MCF 10A (cell line): ENCODE data around the gene TPM1. TPM values are rescaled to one million over a fixed set of nuclear protein-coding genes. Genes with fewer than 3 reads are reported as not detected.

Source experiments
- BruUV-seq: library from RNA; stranded (reverse); fragments of 400-500 nt; replicated peaks from 2 replicates; lab custom pipeline; 2021; lab: Mats Ljungman, UMichigan
- CTCF ChIA-PET: fragments of 300-600 bp; sonication (Branson Sonifier 250); formaldehyde crosslinking; extraction: SDS; loops from one replicate; lab custom pipeline; 2021; ENCODE audit warnings: antibody characterized with exemption, inconsistent platforms; lab: Yijun Ruan, JAX
- POLR2A ChIA-PET: fragments of 300-600, 350-650 bp; sonication (Branson Sonifier 250); formaldehyde crosslinking; extraction: SDS; loops from one replicate; lab custom pipeline; 2020; ENCODE audit warnings: antibody characterized with exemption, inconsistent platforms; lab: Yijun Ruan, JAX
- DNase-seq: peaks from one replicate; pipeline ENCODE4 v3.0.0-alpha.2; 2018; ENCODE audit not compliant: unreplicated experiment
- H3K27ac Mint-ChIP-seq: one replicate; pipeline ENCODE4 v1.8.0; 2022; ENCODE audit warnings: mild to moderate bottlenecking, low read depth, mixed read lengths; ENCODE audit not compliant: unreplicated experiment
- H3K27me3 Mint-ChIP-seq: one replicate; pipeline ENCODE4 v1.8.0; 2022; ENCODE audit warnings: mixed read lengths; ENCODE audit not compliant: insufficient read depth, unreplicated experiment
- H3K36me3 Mint-ChIP-seq: one replicate; pipeline ENCODE4 v1.8.0; 2022; ENCODE audit warnings: mild to moderate bottlenecking, moderate library complexity, mixed read lengths; ENCODE audit not compliant: insufficient read depth, unreplicated experiment
- H3K4me1 Mint-ChIP-seq: one replicate; pipeline ENCODE4 v1.8.0; 2022; ENCODE audit warnings: mixed read lengths; ENCODE audit not compliant: insufficient read depth, unreplicated experiment
- H3K4me3 Mint-ChIP-seq: one replicate; pipeline ENCODE4 v1.8.0; 2022; ENCODE audit warnings: mild to moderate bottlenecking, moderate library complexity, mixed read lengths; ENCODE audit not compliant: unreplicated experiment
- H3K9me3 Mint-ChIP-seq: one replicate; pipeline ENCODE4 v1.8.0; 2022; ENCODE audit warnings: mixed read lengths; ENCODE audit not compliant: unreplicated experiment
- CTCF ChIP-seq: fragments of 200-600 bp; IDR thresholded peaks from one replicate; pipeline ENCODE4 v1.8.0; 2022; ENCODE audit warnings: antibody characterized with exemption, mild to moderate bottlenecking; ENCODE audit not compliant: unreplicated experiment
- intact Hi-C: fragments of 100-400 bp; cut with micrococcal nuclease; formaldehyde crosslinking; loops from 2 replicates; pipeline ENCODE4 v1.14.1; 2022
- total RNA-seq: library from RNA; stranded (reverse); gene quantifications from 2 replicates; pipeline ENCODE4 v1.2.3, GENCODE V29; 2022

Gene TPM1
- total RNA-seq, 1 experiment from 2014 or later, result 67.8 TPM

GRCh38 chr15:63063877-63064409 is 21.4 kb downstream of the TPM1 start:
- ChIA-PET CTCF (interaction anchor here (0.6 to 3.4 kb wide), 5 partner anchors 16 to 30 kb away, joined by 3 to 12 read pairs (median 4); no protein-coding TSS in a partner anchor), POLR2A (interaction anchor here (1.2 to 1.7 kb wide), 4 partner anchors 11 to 207 kb away, joined by 3 to 7 read pairs (median 4); no protein-coding TSS in a partner anchor)
- Mint-ChIP-seq H3K9me3 (no peaks in the 10 kb centered on the region), H3K27me3 (no peaks in the 10 kb centered on the region), H3K4me3 (no peak overlapping the region), H3K27ac (no peak overlapping the region), H3K4me1 (no peaks in the 10 kb centered on the region), H3K36me3 (peaks cover 95% of the 10 kb centered on the region)
- intact Hi-C loops, result no loop called here
- BruUV-seq, result no TSS peak
- DNase-seq, result no peak
- TF ChIP-seq CTCF, result no peak

GRCh38 chr15:63065262-63066221 is 23.0 kb downstream of the TPM1 start:
- Mint-ChIP-seq H3K4me1 (no peaks in the 10 kb centered on the region), H3K9me3 (no peaks in the 10 kb centered on the region), H3K36me3 (peaks cover 85% of the 10 kb centered on the region), H3K27me3 (no peaks in the 10 kb centered on the region), H3K4me3 (no peak overlapping the region), H3K27ac (peak overlapping the region; percentile 75)
- POLR2A ChIA-PET, result interaction anchor here (1.1 to 1.5 kb wide), 5 partner anchors 12 to 208 kb away, joined by 3 to 7 read pairs (median 3); no protein-coding TSS in a partner anchor
- intact Hi-C loops, result no loop called here
- no TSS peak for BruUV-seq
- CTCF ChIA-PET, result interaction anchor here (0.6 to 3.4 kb wide), 5 partner anchors 18 to 958 kb away, joined by 3 to 12 read pairs (median 3); no protein-coding TSS in a partner anchor
- no peak for TF ChIP-seq CTCF
- no peak for DNase-seq

GRCh38 chr15:63066272-63066671 is 23.7 kb downstream of the TPM1 start:
- DNase-seq, result no peak
- H3K4me1 Mint-ChIP-seq, result no peaks in the 10 kb centered on the region
- no TSS peak for BruUV-seq
- ChIA-PET POLR2A (interaction anchor here (0.6 to 1.3 kb wide), 7 partner anchors 13 to 137 kb away, joined by 3 to 5 read pairs (median 3); no protein-coding TSS in a partner anchor), CTCF (interaction anchor here (0.7 to 1.6 kb wide), 2 partner anchors 23 to 28 kb away, joined by 3 to 8 read pairs; no protein-coding TSS in a partner anchor)
- peak overlapping the region; percentile 75 for H3K27ac Mint-ChIP-seq
- H3K27me3 Mint-ChIP-seq, result no peaks in the 10 kb centered on the region
- H3K4me3 Mint-ChIP-seq, result no peak overlapping the region
- peaks cover 85% of the 10 kb centered on the region for H3K36me3 Mint-ChIP-seq
- H3K9me3 Mint-ChIP-seq, result no peaks in the 10 kb centered on the region
- no peak for TF ChIP-seq CTCF
- intact Hi-C loops, result no loop called here
